Body of pancreas (tissue), 4 donors: ENCODE results near the gene TLCD3B. TPM values are rescaled to one million over a fixed set of nuclear protein-coding genes. Genes with fewer than 3 reads are reported as not detected.
A peak's percentile ranks its signal among the peaks of the same experiment; 100 is the strongest.

Experiments used
- ATAC-seq: fragments of 150-250 bp; one replicate; pipeline ENCODE4 v1.9.1; 2016
- DNase-seq, 4 donors: peaks; one replicate each; pipeline ENCODE4 v3.0.0-alpha.2; 2019
- H3K27ac ChIP-seq, 4 donors: fragments of 200-600 bp; sonication (generic); 1 replicate in 3 of 4; 2 replicates in 1 of 4; pipeline versions ENCODE4 v1.5.1 to v1.6.1; 2016 to 2019; ENCODE audit warnings: mild to moderate bottlenecking in 1 of 4, mixed read lengths in 1 of 4, moderate library complexity in 1 of 4
- H3K27me3 ChIP-seq, 2 donors: fragments of 200-600 bp; sonication (generic); one replicate each; pipeline ENCODE4 v1.6.0; 2016; ENCODE audit warnings: mild to moderate bottlenecking in 1 of 2
- H3K36me3 ChIP-seq, 2 donors: fragments of 200-600 bp; sonication (generic); replicated peaks in 1 of 2; 2 replicates each; pipeline ENCODE4 v1.5.1; 2016; ENCODE audit warnings: low read depth in 2 of 2; ENCODE audit not compliant: insufficient read depth in 1 of 2
- H3K4me1 ChIP-seq: fragments of 200-600 bp; sonication (generic); one replicate; pipeline ENCODE4 v1.6.0; 2016
- H3K4me3 ChIP-seq, 2 donors: fragments of 200-600 bp; sonication (generic); 1 replicate in 1 of 2; 2 replicates in 1 of 2; pipeline ENCODE4 v1.5.1; 2016 to 2019
- H3K9me3 ChIP-seq, 3 donors: fragments of 200-600 bp; sonication (generic); 1 replicate in 2 of 3; 2 replicates in 1 of 3; pipeline ENCODE4 v1.5.1; 2016
- CTCF ChIP-seq, 7 experiments: fragments of 450-650 bp in 4 of 7; fragments of 200-600 bp in 3 of 7; sonication (generic) in 3 of 7; IDR thresholded peaks; one replicate each; pipeline ENCODE4 v1.5.1; 2016 to 2019; ENCODE audit warnings: antibody characterized with exemption in 7 of 7
- POLR2A ChIP-seq, 3 donors: fragments of 450-650 bp; IDR thresholded peaks; one replicate each; pipeline ENCODE4 v1.6.1; 2016; ENCODE audit warnings: antibody characterized with exemption in 3 of 3, mild to moderate bottlenecking in 2 of 3
- WGBS, 2 donors: methylation state at CpG; one replicate each; pipeline ENCODE4 v1.1.5; 2017; 5-methylcytosine and 5-hydroxymethylcytosine counted together
- intact Hi-C: fragments of 100-400 bp; cut with DNase I; formaldehyde crosslinking; loops from one replicate; pipeline ENCODE4 v1.15.1; 2023
- total RNA-seq, 2 donors: library from RNA; depleted of rRNA; stranded (reverse); fragments of >200 nt; gene quantifications; one replicate each; pipeline ENCODE4 v1.1.0, GENCODE V29; 2016

Gene TLCD3B
- total RNA-seq, 2 donors from 2014 or later, result not detected

GRCh38 chr16:30010844-30011713 is 20.0 kb downstream of the TLCD3B start, which contains the start of gene DOC2A:
Gene DOC2A (minus strand): TSS chr16:30011027. CDS start chr16:30010222, 805 bp downstream.
- DNase-seq (no peak), ATAC-seq (no peak)
- H3K4me1 ChIP-seq, result peaks cover 20% of the 10 kb centered on the region
- H3K27me3 ChIP-seq, result peaks cover 3 to 20% of the 10 kb centered on the region in 2 donors
- intact Hi-C loops, result no loop called here
- H3K36me3 ChIP-seq, result no peaks in the 10 kb centered on the region
- 1% methylated on average over 91 of the region's 99 CpGs; no CpG with 5 or more reads in 1 of the 2 donors for WGBS, 2 donors
- H3K4me3 ChIP-seq, result peak within 1 kb of the TSS; percentile 9 to 17
- H3K9me3 ChIP-seq, result no peaks in the 10 kb centered on the region
- no peak for TF ChIP-seq CTCF (IDR thresholded peaks at IDR 0.05)
- TF ChIP-seq POLR2A (IDR thresholded peaks at IDR 0.05), result no peak
- no peak within 1 kb of the TSS for H3K27ac ChIP-seq

GRCh38 chr16:30009990-30010843 is 20.9 kb downstream of the TLCD3B start:
- intact Hi-C loops, result loop anchor here (10.0 kb wide), 2 partner anchors 105 to 305 kb away; partner anchors contain the start of gene ASPHD1
- TF ChIP-seq POLR2A (IDR thresholded peaks at IDR 0.05) (no peak), CTCF (IDR thresholded peaks at IDR 0.05) (no peak)
- 9 to 11% methylated on average over 15 to 19 of the region's 34 CpGs for WGBS, 2 donors
- Histone ChIP-seq H3K4me1 (peaks cover 29% of the 10 kb centered on the region), H3K9me3 (no peaks in the 10 kb centered on the region), H3K36me3 (no peaks in the 10 kb centered on the region), H3K27me3 (peaks cover 3 to 20% of the 10 kb centered on the region in 2 donors), H3K4me3 (peak overlapping the region in 1 of 2 donors; percentile 17), H3K27ac (no peak overlapping the region)
- DNase-seq, result no peak
- ATAC-seq, result no peak

- peaks cover 29% of the 10 kb centered on the region for H3K4me1 ChIP-seq
- intact Hi-C loops, result loop anchor here (10.0 kb wide), 2 partner anchors 104 to 304 kb away; partner anchors contain the start of gene ASPHD1
- WGBS, 2 donors, result 43 to 47% methylated on average over 19 to 26 of the region's 26 CpGs
- no peak overlapping the region for H3K4me3 ChIP-seq
- TF ChIP-seq POLR2A (IDR thresholded peaks at IDR 0.05) (no peak), CTCF (IDR thresholded peaks at IDR 0.05) (no peak)
- ATAC-seq (no peak), DNase-seq (no peak)
- no peak overlapping the region for H3K27ac ChIP-seq
- no peaks in the 10 kb centered on the region for H3K36me3 ChIP-seq
- no peaks in the 10 kb centered on the region for H3K9me3 ChIP-seq
- peaks cover 3 to 20% of the 10 kb centered on the region in 2 donors for H3K27me3 ChIP-seq
Observed at GRCh38 chr16:30009085-30009862, 21.8 kb downstream of the TLCD3B start.

- Histone ChIP-seq H3K4me3 (no peak overlapping the region), H3K4me1 (peaks cover 29% of the 10 kb centered on the region), H3K27ac (no peak overlapping the region), H3K36me3 (no peaks in the 10 kb centered on the region), H3K27me3 (peaks cover 3 to 20% of the 10 kb centered on the region in 2 donors), H3K9me3 (no peaks in the 10 kb centered on the region)
- intact Hi-C loops, result loop anchor here (10.0 kb wide), 2 partner anchors 103 to 303 kb away; partner anchors contain the start of gene ASPHD1
- ATAC-seq, result no peak
- WGBS, 2 donors, result 39 to 44% methylated on average over 5 to 11 of the region's 11 CpGs
- no peak for TF ChIP-seq POLR2A (IDR thresholded peaks at IDR 0.05)
- no peak for TF ChIP-seq CTCF (IDR thresholded peaks at IDR 0.05)
- no peak for DNase-seq
Observed at GRCh38 chr16:30007378-30007895, 23.6 kb downstream of the TLCD3B start.
